ENCODE data around the gene PPP6R2. TPM values are rescaled to one million over a fixed set of nuclear protein-coding genes. Genes with fewer than 3 reads are reported as not detected.

The PPP6R2 gene
- total and polyA plus RNA-seq, 2 of the 4 experiments (the other 2 are of a cell fraction), result 49.2 to 51.6 TPM

- H2AFZ ChIP-seq (replicated peaks; ENCODE audit: low read length, poor library complexity), result no peak overlapping the region
- no peak overlapping the region for H3K9ac ChIP-seq (ENCODE audit: low read depth, low read length)
- no peaks in the 10 kb centered on the region for H3K27me3 ChIP-seq (ENCODE audit: control insufficient read depth, insufficient read depth, low read length)
- no peak overlapping the region for H2BK5ac ChIP-seq (ENCODE audit: low read depth, low read length, poor library complexity, severe bottlenecking)
- H2BK20ac ChIP-seq (ENCODE audit: low read depth, low read length), result no peak overlapping the region
- no peak overlapping the region for H2BK120ac ChIP-seq (ENCODE audit: low read depth, low read length)
- no peak overlapping the region for H4K8ac ChIP-seq (ENCODE audit: low read depth in 2 of 2, low read length in 2 of 2)
- H4K20me1 ChIP-seq (ENCODE audit: insufficient read depth, low read length), result peaks cover 78% of the 10 kb centered on the region
- H3K14ac ChIP-seq (replicated peaks; ENCODE audit: low read depth, low read length), result no peak overlapping the region
- peaks cover 24% of the 10 kb centered on the region for H3K36me3 ChIP-seq (ENCODE audit: control insufficient read depth, insufficient read depth, low read length)
- CTCF ChIA-PET, result no interaction called here
- no peak overlapping the region for H2BK15ac ChIP-seq (ENCODE audit: low read depth, low read length)
- H3K4me3 ChIP-seq (ENCODE audit: insufficient read depth, low read depth, low read length), result no peak overlapping the region
- H3K9me1 ChIP-seq (ENCODE audit: insufficient read depth, low read length), result peaks cover 23% of the 10 kb centered on the region
- WGBS, 2 experiments (ENCODE audit: extremely low coverage in 2 of 2, insufficient read length in 1 of 2), result no CpG with 5 or more reads among the region's 10 CpGs
- POLR2A ChIA-PET (ENCODE audit: unreplicated experiment), result interaction anchor here (0.6 kb wide), 1 partner anchor 23 kb away, joined by 4 read pairs; no protein-coding TSS in a partner anchor
- DNase-seq (no peak), ATAC-seq (ENCODE audit: low read depth) (no peak)
- BruUV-seq (replicated peaks), result no TSS peak
- H3K4me1 ChIP-seq (ENCODE audit: control insufficient read depth, insufficient read depth, low read length), result no peaks in the 10 kb centered on the region; the same call in 1 of the 2 replicates
- dilution Hi-C loops (cut with HindIII; ENCODE audit: low sequenced_read_pairs, unreplicated experiment) (no loop called here), intact Hi-C loops (cut with micrococcal nuclease) (no loop called here), in situ Hi-C loops (cut with MboI; ENCODE audit: low sequenced_read_pairs) (no loop called here)
- H3K4me2 ChIP-seq (ENCODE audit: low read depth, low read length), result no peak overlapping the region
- TF ChIP-seq MAZ (IDR thresholded peaks at IDR 0.05; ENCODE audit: borderline replicate concordance, low read depth, low read length) (no peak), RCOR1 (IDR thresholded peaks at IDR 0.05; ENCODE audit: insufficient replicate concordance, low read length) (no peak), SMC3 (IDR thresholded peaks at IDR 0.05; ENCODE audit: low read depth, low read length) (no peak), MXI1 (IDR thresholded peaks at IDR 0.05; ENCODE audit: borderline replicate concordance, low read depth, low read length) (no peak), POLR2A (IDR thresholded peaks at IDR 0.05; ENCODE audit: low read depth, low read length) (no peak), MAFK (IDR thresholded peaks at IDR 0.05; ENCODE audit: low read depth, low read length) (no peak), CHD1 (IDR thresholded peaks at IDR 0.05; ENCODE audit: low read depth, low read length) (no peak), NFE2L2 (IDR thresholded peaks at IDR 0.05; ENCODE audit: low read depth, low read length) (no peak), CEBPB (IDR thresholded peaks at IDR 0.05; ENCODE audit: low read depth, low read length) (no peak), RFX5 (IDR thresholded peaks at IDR 0.05; ENCODE audit: low read depth, low read length) (no peak), CTCF (conservative IDR thresholded peaks at IDR 0.05; ENCODE audit: low read depth, low read length) (no peak), FOS (IDR thresholded peaks at IDR 0.05; ENCODE audit: low read depth, low read length) (no peak), USF2 (IDR thresholded peaks at IDR 0.05; ENCODE audit: low read depth, low read length) (no peak), BHLHE40 (IDR thresholded peaks at IDR 0.05; ENCODE audit: low read depth, low read length) (no peak), RAD21 (IDR thresholded peaks at IDR 0.05; ENCODE audit: low read length) (no peak), ELK1 (IDR thresholded peaks at IDR 0.05; ENCODE audit: borderline replicate concordance, low read depth, low read length) (no peak)
- H3K23ac ChIP-seq (ENCODE audit: low read depth, low read length), result no peak overlapping the region
- no peak overlapping the region for H3K56ac ChIP-seq (ENCODE audit: extremely low read depth, insufficient read depth, low read length)
- no peak overlapping the region for H3K27ac ChIP-seq (ENCODE audit: insufficient read depth, low read length)
- H3K9me3 ChIP-seq (ENCODE audit: control insufficient read depth, insufficient read depth, low read length), result no peaks in the 10 kb centered on the region
- H3K79me1 ChIP-seq (ENCODE audit: low read depth in 1 of 2, low read length in 2 of 2), result peaks cover 25 to 55% of the 10 kb centered on the region in 2 experiments
- H2AK5ac ChIP-seq (ENCODE audit: low read depth, low read length), result no peak overlapping the region
- no peak overlapping the region for H4K91ac ChIP-seq (ENCODE audit: insufficient read depth, low read depth, low read length)
- H4K5ac ChIP-seq (ENCODE audit: low read depth, low read length), result no peak overlapping the region
- H3K4ac ChIP-seq (ENCODE audit: low read depth, low read length), result no peak overlapping the region
- no peak overlapping the region for H3K18ac ChIP-seq (ENCODE audit: low read depth, low read length)
- H2AK9ac ChIP-seq (replicated peaks; ENCODE audit: low read depth, low read length, poor library complexity), result no peak overlapping the region
These were observed 14.6 kb downstream of the PPP6R2 start for GRCh38 chr22:50357756-50358155.
